B cell (primary cell): Measurements from ENCODE around the gene MICALL2. TPM values are rescaled to one million over a fixed set of nuclear protein-coding genes. Genes with fewer than 3 reads are reported as not detected.
"Not testable (repeated sequence)": the region's sequence is repeated elsewhere in the genome, so short reads cannot be mapped to it uniquely, and the experiment has no call there.

Experiments
- ATAC-seq: fragments of 200-7000 bp; cut with Tn5 transposase; one replicate; pipeline ENCODE4 v1.10.0; 2021; ENCODE audit warnings: low read depth, mild to moderate bottlenecking, moderate number of reproducible peaks, moderate library complexity
- CTCF ChIA-PET: fragments of 350-600 bp; sonication (Branson Sonifier 250); formaldehyde crosslinking; loops from one replicate; lab custom pipeline; 2021; ENCODE audit warnings: antibody characterized with exemption, inconsistent platforms; lab: Charles Lee
- POLR2A ChIA-PET: fragments of 350-600 bp; sonication (Branson Sonifier 250); formaldehyde crosslinking; loops from one replicate; lab custom pipeline; 2021; ENCODE audit warnings: antibody characterized with exemption; lab: Charles Lee
- DNase-seq: peaks from one replicate; pipeline ENCODE4 v3.0.0; 2013
- H2AFZ ChIP-seq: 2 replicates; pipeline ENCODE4 v1.6.1; 2012; ENCODE audit warnings: mild to moderate bottlenecking, low read depth, low read length; ENCODE audit not compliant: insufficient read depth, poor library complexity, severe bottlenecking
- H3K27ac ChIP-seq, 2 donors: 1 replicate in 1 of 2; 2 replicates in 1 of 2; pipeline ENCODE4 v1.5.1; 2012 to 2013; ENCODE audit warnings: low read length in 2 of 2, mild to moderate bottlenecking in 2 of 2, moderate library complexity in 1 of 2
- H3K27me3 ChIP-seq, 4 experiments: fragments of 200-600 bp in 1 of 4; sonication (generic) in 1 of 4; replicated peaks in 1 of 4; 1 replicate in 2 of 4; 2 replicates in 2 of 4; pipeline versions ENCODE4 v1.6.1 to v1.7.0; 2013 to 2016; ENCODE audit warnings: low read length in 3 of 4, mild to moderate bottlenecking in 2 of 4, mixed read lengths in 1 of 4, moderate library complexity in 1 of 4; ENCODE audit not compliant: insufficient read depth in 4 of 4, control insufficient read depth in 3 of 4; ENCODE audit errors: control extremely low read depth in 1 of 4
- H3K36me3 ChIP-seq, 2 experiments: replicated peaks in 1 of 2; 1 replicate in 1 of 2; 2 replicates in 1 of 2; pipeline versions ENCODE4 v1.6.1 to v1.7.1; 2013; ENCODE audit warnings: low read length in 1 of 2; ENCODE audit not compliant: insufficient read depth in 2 of 2, control insufficient read depth in 1 of 2; ENCODE audit errors: control extremely low read depth in 1 of 2, extremely low read depth in 1 of 2
- H3K4me1 ChIP-seq, 2 donors: fragments of 200-600 bp in 1 of 2; sonication (generic) in 1 of 2; 1 replicate in 1 of 2; 2 replicates in 1 of 2; pipeline versions ENCODE4 v1.5.1 to v1.6.1; 2013 to 2017; ENCODE audit warnings: low read length in 2 of 2; ENCODE audit not compliant: control insufficient read depth in 2 of 2, insufficient read depth in 2 of 2
- H3K4me2 ChIP-seq: replicated peaks from 2 replicates; pipeline ENCODE3; 2012; ENCODE audit warnings: mild to moderate bottlenecking, low read depth, low read length; ENCODE audit not compliant: poor library complexity, severe bottlenecking
- H3K4me3 ChIP-seq, 5 experiments: fragments of 200-600 bp in 1 of 5; sonication (generic) in 1 of 5; 1 replicate in 3 of 5; 2 replicates in 2 of 5; pipeline versions ENCODE4 v1.5.1 to v1.7.0; 2011 to 2016; ENCODE audit warnings: low read length in 4 of 5, mild to moderate bottlenecking in 4 of 5, low read depth in 2 of 5, control low read depth in 1 of 5, moderate library complexity in 1 of 5; ENCODE audit not compliant: insufficient read depth in 1 of 5; ENCODE audit errors: control extremely low read depth in 1 of 5, extremely low read depth in 1 of 5
- H3K79me2 ChIP-seq: fragments of 200-600 bp; sonication (generic); one replicate; pipeline ENCODE4 v1.6.0; 2016; ENCODE audit warnings: low read length; ENCODE audit not compliant: control insufficient read depth, insufficient read depth
- H3K9ac ChIP-seq: fragments of 200-600 bp; sonication (generic); 2 replicates; pipeline ENCODE4 v1.6.1; 2017; ENCODE audit warnings: mild to moderate bottlenecking, low read length, moderate library complexity
- H3K9me3 ChIP-seq, 3 donors: one replicate each; pipeline versions ENCODE4 v1.6.1 to v1.7.1; 2013; ENCODE audit warnings: low read length in 2 of 3; ENCODE audit not compliant: control insufficient read depth in 2 of 3, insufficient read depth in 1 of 3; ENCODE audit errors: control extremely low read depth in 1 of 3
- H4K20me1 ChIP-seq: 2 replicates; pipeline ENCODE4 v1.6.0; 2012; ENCODE audit warnings: mild to moderate bottlenecking, low read length; ENCODE audit not compliant: insufficient read depth, control insufficient read depth, poor library complexity, severe bottlenecking
- H3K27ac Mint-ChIP-seq: one replicate; pipeline ENCODE4 v1.8.0; 2021; ENCODE audit warnings: mixed read lengths
- H3K27me3 Mint-ChIP-seq: one replicate; pipeline ENCODE4 v1.8.0; 2021; ENCODE audit warnings: mixed read lengths
- H3K4me1 Mint-ChIP-seq: one replicate; pipeline ENCODE4 v1.8.0; 2021; ENCODE audit warnings: mixed read lengths
- H3K4me3 Mint-ChIP-seq: one replicate; pipeline ENCODE4 v1.8.0; 2021; ENCODE audit warnings: mixed read lengths
- H3K9me3 Mint-ChIP-seq: one replicate; pipeline ENCODE4 v1.8.0; 2022; ENCODE audit warnings: mixed read lengths; ENCODE audit not compliant: insufficient read depth
- CTCF ChIP-seq: fragments of 200-600 bp; IDR thresholded peaks from one replicate; pipeline ENCODE4 v1.8.0; 2022; ENCODE audit warnings: antibody characterized with exemption, mild to moderate bottlenecking
- EZH2 ChIP-seq: IDR thresholded peaks from 2 replicates; pipeline ENCODE4 v1.6.1; 2012; ENCODE audit warnings: borderline replicate concordance, low read depth, mild to moderate bottlenecking, moderate library complexity, low read length; ENCODE audit not compliant: insufficient read depth, poor library complexity, severe bottlenecking
- WGBS: methylation state at CpG from one replicate; pipeline ENCODE4 v1.1.5; 2013; ENCODE audit warnings: missing lambda C conversion rate; ENCODE audit not compliant: insufficient coverage; 5-methylcytosine and 5-hydroxymethylcytosine counted together
- intact Hi-C: fragments of 100-400 bp; cut with micrococcal nuclease; formaldehyde crosslinking; loops from one replicate; pipeline ENCODE4 v1.10.0; 2022
- polyA plus RNA-seq: library from polyadenylated mRNA; depleted of rRNA; stranded (reverse); fragments of >200 nt; gene quantifications from 2 replicates; pipeline ENCODE4 v1.2.3, GENCODE V29; 2012
- total RNA-seq, 2 donors: library from RNA; stranded (reverse); fragments of 120-200 nt in 1 of 2; gene quantifications; 1 replicate in 1 of 2; 2 replicates in 1 of 2; pipeline versions ENCODE4 v1.2.3 to v1.2.4, GENCODE V29; 2013 to 2022

MICALL2 gene
- total and polyA plus RNA-seq, 2 donors (not counting 1 experiment from before 2014, with no cell fraction given), result 0.85 to 0.94 TPM

DNA sequence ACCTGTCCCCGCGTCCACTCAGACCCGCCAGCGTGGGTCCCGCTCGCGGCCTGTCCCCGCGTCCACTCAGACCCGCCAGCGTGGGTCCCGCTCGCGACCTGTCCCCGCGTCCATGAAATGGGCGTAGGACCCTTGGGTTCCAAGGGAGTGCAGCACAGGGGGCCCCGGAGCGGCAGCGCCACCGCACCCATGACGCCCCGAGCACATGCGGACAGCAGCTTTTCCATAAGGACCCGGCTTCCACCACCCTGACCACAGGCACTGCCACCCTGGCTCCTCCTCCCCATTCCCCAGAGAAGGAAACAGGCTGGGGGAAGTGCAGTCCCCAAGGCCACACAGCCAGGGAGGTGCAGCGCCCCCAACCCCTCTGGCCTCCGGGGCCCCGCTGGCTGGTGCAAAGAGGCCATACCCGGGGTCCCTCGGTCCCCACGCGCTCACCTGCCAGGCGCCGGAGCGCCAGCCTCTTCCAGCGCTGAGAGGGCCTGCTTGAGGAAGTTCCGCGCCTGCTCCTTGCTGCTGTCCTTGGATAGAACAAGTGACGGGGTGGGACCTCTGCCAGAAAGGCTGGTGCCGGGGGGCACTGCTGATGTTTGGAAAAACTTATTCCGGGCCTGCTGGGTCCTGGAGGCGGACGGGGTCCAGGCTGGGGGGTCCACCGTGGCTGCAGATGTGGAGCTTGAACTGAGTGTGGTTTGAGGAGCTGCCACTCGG, 14.9 kb downstream of the MICALL2 start:
- POLR2A ChIA-PET, result no interaction called here
- Mint-ChIP-seq H3K4me1 (no peaks in the 10 kb centered on the region), H3K27ac (no peak overlapping the region), H3K4me3 (no peak overlapping the region), H3K27me3 (no peaks in the 10 kb centered on the region), H3K9me3 (no peaks in the 10 kb centered on the region)
- H3K9ac ChIP-seq, result no peak overlapping the region
- TF ChIP-seq CTCF (no peak), EZH2 (no peak)
- H3K79me2 ChIP-seq, result no peaks in the 10 kb centered on the region
- H3K36me3 ChIP-seq, result no peaks in the 10 kb centered on the region
- peaks cover 0 to 10% (median 0%) of the 10 kb centered on the region in 4 experiments for H3K27me3 ChIP-seq
- 93% methylated on average over 33 of the region's 45 CpGs for WGBS
- no peak overlapping the region for H2AFZ ChIP-seq
- CTCF ChIA-PET, result no interaction called here
- H3K4me2 ChIP-seq, result no peak overlapping the region
- DNase-seq, result no peak
- no peak overlapping the region for H3K27ac ChIP-seq
- H3K4me1 ChIP-seq, result no peaks in the 10 kb centered on the region
- intact Hi-C loops, result no loop called here
- peaks cover 0 to 6% (median 0%) of the 10 kb centered on the region in 3 donors for H3K9me3 ChIP-seq
- H3K4me3 ChIP-seq, result no peak overlapping the region
- no peaks in the 10 kb centered on the region for H4K20me1 ChIP-seq
- no peak for ATAC-seq

GRCh38 chr7:1443587-1444200, 15.6 kb downstream of the MICALL2 start:
- H3K9me3 Mint-ChIP-seq, DNase-seq, H3K27me3 Mint-ChIP-seq, H3K36me3 ChIP-seq, H3K4me3 ChIP-seq, H3K27ac ChIP-seq, H3K4me2 ChIP-seq, H3K9ac ChIP-seq, CTCF ChIA-PET, H3K4me1 ChIP-seq, ATAC-seq, intact Hi-C loops, H4K20me1 ChIP-seq, H3K9me3 ChIP-seq, H3K4me1 Mint-ChIP-seq, H2AFZ ChIP-seq, POLR2A ChIA-PET, H3K4me3 Mint-ChIP-seq, H3K27ac Mint-ChIP-seq, H3K79me2 ChIP-seq: not testable (repeated sequence)
- WGBS, result 95% methylated on average over 11 of the region's 42 CpGs
- H3K27me3 ChIP-seq, result peaks cover 0 to 10% (median 0%) of the 10 kb centered on the region in 4 experiments
